Measurements from ENCODE around the gene ITGA7.

Gene ITGA7

DNA sequence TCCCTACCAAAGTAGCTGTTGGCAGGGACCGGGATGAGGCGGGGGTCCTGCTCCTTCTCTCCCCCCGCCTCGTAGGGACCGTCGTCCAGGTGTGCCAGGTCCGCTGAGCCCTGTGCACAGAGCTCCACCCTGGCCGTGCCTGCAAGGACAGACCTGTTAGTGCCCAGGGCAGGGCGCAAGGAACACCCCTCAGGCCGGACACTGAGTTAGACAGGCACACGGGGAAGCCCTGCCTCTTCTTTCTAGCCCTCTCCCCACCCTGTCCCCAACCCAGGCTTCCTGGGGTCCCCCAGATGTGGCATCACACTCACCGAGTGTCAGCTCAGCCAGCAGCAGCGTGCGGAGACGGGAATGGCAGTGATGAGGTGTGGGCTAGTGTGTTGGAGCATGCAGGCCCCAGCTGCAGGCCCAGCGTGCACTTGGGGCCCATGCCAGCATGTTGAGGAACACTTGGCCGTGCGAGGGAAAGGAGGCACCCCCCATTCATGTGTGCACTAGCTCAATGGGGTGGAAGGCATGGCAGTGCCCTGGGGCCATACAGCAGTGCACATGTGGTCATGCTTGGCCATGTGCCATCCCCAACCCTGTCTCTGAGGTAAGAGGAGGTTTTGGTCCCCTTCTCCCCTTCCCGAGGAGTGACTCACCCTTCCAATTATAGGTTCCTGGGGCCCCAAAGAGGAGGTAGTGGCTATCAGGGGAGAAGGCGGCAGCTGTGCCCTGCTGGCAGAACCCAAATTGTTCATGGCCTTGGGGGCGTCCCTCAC lies 7.3 kb downstream of the ITGA7 start:
- DNase-seq (ENCODE audit: low spot score): no peak

DNA sequence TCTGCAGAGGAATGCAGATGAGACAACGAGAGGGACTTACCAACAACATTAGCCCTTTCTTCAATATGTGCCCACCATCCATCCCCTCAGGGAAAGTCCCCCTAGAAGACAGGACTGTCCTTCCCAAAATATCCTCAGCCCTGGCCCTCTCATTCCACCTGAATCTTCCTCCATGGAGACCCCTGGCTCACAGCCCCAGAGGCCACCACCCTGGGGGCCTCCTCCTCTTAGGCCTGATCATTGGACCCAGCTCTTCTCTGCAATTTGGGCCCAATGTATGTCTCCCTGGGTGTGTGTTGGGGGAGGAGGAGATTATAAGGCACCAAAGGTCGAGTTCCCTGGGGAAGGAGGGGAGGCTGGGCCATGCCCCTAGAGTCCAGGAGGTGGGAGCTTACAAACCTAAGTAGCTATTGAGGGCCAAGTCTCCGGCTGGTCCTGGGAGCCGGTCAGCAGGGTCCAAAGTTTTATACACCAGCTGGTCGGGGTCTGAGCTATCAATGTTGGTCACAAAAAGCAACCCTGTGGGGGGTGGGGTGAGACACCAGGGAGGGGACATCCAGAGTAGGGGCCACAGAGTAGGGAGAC lies 8.1 kb downstream of the ITGA7 start:
- no peak for DNase-seq (ENCODE audit: low spot score)

DNA sequence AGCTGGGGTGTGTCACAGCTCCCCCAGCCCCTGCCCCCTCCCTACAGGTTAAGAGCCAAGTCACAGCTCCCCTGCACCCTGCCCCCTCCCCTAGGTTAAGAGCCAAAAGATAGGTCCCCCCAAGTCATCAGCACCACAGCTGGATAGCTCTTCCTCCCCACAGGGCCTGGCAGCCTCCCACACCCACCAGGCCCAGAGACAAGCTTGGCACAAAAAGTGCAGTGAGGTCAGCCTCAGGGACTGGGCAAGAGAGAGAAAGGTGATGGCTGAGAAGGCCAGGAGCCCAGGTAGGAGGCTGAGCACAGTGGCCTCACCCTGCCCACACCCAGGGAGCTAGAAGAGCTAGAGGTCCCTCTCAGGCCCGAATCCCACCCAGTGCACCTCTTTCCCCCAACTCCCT lies 8.7 kb downstream of the ITGA7 start:
- DNase-seq (ENCODE audit: low spot score): no peak

DNA sequence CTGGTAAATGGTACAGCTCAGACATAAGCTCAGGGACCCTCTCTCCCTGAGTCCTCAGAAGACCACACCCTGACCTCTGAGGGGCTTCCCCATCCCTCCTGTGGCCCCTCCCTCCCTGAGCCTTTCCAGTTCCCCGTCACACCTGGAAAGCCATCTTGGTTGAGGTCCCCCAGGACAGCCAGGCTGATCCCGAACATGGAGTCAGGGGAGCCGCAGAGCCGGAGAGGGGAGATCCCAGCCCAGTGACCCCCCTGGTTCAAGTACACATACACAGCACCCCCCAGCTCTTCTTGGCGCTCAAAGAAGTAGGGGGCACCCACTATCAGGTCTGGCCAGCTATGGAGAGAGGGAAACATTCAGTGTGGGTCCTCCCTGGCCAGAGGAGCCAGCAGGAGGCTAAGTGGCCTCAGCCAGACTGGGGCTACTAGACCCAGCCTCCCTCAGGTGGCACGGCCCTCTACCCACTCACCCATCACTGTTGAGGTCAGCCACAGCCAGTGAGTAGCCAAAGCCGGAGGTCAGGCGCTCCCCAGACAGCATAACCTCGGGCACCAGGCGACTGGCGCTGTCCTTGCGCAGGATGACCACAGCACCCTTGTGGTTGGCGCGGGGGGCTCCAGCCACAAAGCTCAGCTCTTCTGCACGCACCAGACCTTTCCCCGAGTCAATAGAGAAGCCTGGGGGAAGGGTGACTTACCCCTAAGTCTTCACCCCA lies 9.3 kb downstream of the ITGA7 start:
- no peak for DNase-seq (ENCODE audit: low spot score)

DNA sequence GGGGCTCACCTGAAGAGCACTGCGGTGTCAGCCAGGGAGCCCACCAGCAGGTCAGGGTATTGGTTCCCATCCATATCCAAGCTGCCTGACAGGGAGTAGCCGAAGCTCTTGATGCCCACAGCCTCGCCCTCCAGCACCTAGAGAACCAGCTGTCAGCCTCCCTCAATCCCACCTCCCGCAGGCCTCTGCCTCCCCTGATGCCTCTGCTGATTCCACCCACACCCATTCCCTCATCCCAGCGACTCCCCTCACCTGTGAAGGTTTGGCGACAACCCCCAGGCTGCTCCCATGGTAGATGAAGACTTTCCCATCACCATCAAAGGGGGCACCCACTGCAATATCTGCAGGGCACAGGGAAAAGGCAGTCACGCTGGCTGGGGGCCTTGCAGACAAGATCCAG lies 10.0 kb downstream of the ITGA7 start:
- DNase-seq (ENCODE audit: low spot score): no peak

DNA sequence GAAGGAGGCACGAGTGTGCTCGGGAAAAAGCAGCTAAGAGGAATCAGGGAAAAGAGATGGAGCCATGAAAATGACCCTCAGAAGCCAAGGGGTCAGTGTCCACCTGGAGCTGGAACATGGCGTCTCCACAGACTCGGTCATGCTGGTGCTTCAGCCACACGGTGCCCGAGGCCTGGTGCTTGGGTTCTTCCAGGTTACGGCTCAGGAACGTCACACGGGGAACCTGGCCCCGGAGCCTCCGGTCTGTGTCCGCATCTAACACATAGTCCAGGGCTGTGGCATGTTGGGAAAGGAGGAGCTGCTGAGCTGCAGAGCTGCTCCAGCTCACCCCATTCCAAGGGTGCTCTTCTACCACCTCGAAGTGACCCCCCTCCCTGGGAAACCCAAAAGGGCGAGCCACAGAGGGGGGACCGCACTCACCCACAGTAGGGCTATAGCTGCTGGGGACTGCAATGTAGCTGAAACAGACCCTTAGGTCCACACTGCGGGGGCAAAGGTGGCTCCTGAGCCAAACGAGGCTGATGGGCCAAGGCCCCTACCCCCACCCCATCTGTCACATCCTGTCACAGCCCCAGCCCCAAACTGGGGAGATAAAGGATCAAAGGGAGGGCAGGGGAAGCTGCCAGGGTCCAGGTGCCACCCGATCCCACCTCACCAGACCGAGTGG lies 10.8 kb downstream of the ITGA7 start:
- no peak for DNase-seq (ENCODE audit: low spot score)

DNA sequence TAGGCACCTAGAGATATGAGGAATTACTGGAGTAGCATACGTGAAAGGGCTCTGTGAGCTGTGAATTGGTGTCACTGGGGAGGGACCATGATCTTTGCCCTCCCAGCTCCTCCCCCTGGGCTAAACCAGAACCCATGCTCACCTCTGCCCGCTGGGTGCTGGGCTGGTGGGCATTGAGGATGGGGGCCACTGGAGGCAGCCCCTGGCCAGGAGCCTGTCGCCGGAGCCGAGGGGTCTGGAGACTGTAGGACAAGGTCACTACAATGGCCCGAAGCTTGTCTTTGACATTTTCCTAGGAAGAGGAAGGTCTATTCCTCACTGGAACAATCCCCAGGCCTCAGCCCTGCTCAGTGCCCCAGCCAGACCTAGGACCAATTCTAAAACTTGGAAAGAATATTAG lies 11.6 kb downstream of the ITGA7 start:
- DNase-seq (ENCODE audit: low spot score): no peak

DNA sequence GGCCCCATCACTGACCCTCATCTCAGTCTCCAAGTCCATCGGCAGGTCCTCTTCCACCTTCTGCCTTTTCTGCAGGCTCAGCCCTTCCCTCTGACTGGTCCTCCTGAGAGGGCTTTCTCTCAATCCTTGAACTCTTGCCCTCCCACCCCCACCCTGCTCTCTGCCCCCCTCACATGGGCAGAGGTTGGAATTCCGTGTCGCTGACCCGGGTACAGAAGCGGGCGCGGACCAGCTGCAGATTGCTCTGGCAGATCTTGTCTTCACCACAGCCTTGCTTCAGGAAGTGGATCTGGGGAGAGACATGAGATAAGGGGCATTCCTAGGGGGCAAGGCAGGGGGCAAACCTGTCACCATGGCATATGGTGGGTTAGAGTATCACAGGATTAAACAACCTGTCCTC lies 12.4 kb downstream of the ITGA7 start:
- DNase-seq (ENCODE audit: low spot score): no peak

DNA sequence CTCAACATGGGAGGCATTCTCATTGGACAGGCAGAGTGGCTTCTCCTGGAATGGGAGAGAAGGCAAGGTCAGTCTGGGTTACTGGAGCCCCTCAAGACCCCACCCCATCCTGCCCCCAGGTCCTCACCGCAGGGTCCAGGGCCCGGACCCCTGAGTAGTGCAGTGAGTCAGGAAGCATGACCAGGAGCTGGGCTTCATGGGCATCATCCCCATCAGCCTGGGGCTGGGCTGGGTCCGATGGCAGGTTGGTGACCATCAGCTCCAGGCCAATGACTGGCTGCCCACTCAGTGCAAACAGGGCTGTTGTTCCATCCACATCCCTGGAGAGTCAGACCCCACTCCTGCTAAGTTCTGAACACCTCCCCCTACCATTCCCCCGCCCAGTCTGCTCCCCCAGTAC lies 13.1 kb downstream of the ITGA7 start:
- no peak for DNase-seq (ENCODE audit: low spot score)

DNA sequence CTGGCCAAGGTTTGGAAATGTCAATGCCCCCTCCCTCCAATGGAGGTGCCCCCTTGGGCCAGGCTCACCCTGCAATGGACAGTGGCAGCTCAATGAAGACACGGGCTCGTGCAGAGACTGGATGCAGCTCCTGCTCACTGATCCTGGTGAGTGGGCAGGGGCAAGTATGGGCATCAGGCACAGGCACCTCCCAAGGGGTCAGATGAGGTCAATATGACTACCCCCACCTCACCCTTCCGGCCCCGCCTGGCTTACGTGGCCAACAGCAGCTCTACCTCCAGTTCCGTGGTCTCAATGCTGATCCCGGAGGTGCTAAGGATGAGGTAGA lies 13.6 kb downstream of the ITGA7 start:
- DNase-seq (ENCODE audit: low spot score): no peak

DNA sequence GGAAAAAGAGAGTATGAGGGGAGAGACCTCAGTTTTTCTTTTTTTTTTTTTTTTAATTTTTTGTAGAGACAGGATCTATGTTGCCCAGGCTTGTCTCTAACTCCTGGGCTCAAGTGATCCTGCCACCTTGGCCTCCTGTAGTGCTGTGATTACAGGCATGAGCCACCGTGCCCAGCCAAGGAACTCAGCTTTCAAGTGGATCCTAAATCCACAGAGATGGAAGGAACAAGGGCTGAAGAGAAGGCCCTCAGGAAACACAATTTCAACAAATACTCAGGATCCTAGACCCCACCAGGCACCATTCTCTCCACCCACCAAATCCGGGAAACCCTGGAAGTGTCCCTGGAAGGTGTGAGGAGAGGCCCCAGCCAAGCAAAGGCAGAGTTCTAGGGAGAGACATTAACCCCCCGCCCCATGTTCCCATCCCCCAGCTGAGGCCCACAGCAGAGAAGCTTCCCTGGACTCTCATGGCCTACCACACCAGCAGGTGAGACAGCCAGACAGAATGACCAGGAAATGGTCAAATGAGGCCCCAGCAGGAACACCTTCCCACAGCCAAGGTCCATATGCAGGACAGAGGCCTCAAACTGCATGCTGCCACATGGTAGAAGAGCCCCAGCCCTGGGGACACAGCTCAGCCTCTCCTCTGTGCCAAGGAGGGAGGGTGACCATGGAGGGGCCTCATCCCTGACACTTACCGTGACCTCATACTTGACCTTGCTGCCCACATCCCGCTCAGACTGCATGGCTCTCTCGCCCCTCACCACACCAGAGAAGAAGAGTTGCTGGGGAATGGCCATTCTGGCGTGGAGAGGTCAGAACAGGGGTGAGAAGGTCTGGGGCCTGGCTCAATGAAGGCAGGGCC lies 14.1 kb downstream of the ITGA7 start:
- no peak for DNase-seq (ENCODE audit: low spot score)

DNA sequence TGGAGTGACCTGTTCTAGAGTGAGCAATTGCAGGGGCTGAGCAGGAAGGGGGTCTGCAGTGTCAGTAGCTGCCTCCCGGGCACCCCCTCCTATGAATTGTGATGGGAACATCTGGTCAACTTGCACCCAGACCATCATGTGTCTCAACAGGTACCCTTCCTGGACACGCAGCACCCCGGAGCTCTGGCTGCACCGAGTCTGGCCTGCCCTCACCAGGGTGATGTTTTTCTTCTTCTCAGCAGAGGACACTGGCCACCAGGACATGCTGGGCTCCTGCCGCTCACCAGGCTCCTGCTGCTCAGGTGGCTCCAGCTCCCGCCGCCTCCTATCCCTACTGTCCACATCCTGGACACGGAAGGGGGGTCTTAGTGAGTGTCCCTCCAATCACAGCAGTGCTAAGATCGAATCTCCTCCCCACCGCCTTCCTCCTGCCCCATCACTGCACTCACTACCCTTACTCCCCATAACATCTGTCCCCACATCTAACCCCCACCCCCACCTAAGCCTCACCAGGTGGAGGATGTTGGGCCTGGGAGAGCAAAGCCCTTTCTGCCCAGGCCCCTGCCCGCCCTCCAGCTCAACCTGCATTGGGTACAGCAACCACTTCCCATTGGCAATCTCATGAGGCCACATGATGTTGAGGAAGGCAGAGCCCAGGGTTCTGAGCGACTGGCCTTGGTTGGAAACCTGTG lies 14.9 kb downstream of the ITGA7 start:
- DNase-seq (ENCODE audit: low spot score): no peak

DNA sequence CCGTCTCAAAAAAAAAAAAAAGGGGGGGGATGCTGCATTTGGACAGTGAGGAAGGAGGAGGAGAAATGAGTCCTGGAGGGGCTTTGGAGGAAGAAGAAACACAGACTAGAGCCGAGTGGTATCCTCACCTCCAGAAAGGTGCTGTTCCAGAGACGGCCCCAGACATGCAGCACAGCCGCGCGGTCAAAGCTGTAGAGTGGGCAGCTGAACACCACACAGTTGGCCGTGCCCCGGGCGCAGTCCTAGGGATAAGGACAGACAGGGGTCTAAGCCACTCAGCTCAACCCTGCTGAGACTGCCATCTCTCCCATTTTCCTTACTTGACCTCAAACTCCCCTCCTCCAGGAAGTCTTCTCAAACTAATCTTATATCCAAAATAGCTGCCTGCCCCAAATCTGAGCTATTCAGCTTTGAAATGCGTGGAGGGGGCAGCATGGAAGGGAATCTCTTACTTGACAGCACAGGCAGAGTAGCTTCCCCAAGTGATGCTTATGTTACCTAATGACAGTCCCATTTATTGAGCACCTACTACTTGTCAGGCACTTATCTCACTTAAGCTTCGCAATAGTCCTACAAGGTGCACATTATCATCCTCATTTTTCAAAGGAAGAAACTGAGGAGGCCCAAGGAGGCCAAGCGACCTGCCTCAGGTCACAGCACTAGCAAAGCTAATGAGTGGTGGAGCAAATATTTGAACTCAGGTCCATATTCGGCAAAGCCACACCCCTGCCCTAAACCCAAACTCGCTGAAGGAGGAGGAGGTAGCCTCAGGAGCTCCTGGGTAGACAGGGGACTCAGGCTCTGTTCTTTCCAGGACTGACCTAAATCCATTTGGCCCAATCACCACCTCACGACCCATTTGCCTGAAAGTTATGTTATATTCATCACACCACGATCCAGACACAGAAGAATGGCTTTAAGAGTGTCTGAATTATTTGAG lies 18.7 kb downstream of the ITGA7 start:
- no peak for DNase-seq (ENCODE audit: low spot score)

DNA sequence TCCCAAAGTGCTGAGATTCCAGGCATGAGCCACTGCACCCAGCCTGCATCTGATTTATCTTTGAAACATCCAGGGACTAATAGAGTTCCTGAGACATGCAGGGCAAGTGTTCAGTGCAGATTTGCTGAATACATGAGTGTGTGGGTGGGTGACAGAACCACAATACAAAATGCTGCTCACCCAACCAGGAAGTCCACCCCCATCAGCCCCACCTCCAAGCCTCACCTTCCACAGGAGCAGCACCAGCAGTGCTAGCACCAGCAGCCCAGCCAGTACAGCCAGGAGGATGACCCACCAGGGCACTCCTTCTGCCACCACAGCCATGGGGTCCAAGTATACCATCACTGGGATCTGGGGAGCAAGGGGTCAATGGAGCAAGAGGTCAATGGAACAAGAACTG lies 20.0 kb downstream of the ITGA7 start:
- DNase-seq (ENCODE audit: low spot score): no peak

DNA sequence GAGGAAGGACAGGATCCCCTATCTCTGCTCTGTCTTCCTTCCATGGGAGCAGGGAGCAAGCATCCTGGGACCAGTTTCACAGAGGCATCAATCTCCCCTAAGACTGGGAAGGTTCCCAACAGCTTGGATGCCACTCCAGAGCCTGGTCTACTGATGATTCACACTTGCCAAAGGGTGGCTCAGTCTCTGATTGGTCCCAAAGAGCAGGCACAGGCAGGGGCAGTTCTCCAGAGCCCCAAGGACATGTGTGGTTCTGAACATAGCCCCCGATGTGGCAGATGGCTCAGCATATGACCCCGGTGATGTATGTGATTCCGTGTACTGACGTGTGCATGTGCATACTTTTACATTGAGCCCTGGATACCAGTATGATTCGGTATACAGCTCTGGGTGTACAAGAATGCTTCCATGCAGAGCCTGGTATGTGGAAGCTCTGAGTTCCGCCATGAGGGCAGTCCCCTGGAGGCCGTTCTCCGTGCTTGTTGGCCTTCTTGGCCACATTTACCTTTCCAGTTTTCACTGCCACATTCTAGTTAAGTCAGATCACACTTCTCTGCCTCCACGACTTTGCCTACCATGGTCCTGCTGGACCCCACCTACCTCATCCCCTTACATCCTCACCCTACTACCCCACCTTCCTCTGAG lies 21.2 kb downstream of the ITGA7 start:
- DNase-seq (ENCODE audit: low spot score): no peak

DNA sequence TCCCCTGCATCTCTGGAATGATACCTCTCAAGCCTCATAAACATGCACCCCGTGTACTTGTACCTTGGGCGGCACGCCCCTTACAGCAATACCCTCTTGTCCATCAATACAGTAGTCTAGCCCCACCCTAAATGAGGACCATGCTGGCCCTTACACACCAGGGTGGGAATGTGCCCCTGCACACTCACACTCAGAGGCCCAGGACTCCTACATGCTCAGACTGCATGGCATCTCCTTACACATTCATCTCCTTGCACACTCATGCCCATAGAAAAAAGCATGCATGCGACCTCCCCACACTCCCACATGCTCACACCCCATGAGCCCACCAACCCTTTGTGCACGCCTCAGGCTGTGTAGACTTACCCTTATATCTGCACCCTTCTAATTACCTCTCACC lies 22.0 kb downstream of the ITGA7 start:
- no peak for DNase-seq (ENCODE audit: low spot score)

DNA sequence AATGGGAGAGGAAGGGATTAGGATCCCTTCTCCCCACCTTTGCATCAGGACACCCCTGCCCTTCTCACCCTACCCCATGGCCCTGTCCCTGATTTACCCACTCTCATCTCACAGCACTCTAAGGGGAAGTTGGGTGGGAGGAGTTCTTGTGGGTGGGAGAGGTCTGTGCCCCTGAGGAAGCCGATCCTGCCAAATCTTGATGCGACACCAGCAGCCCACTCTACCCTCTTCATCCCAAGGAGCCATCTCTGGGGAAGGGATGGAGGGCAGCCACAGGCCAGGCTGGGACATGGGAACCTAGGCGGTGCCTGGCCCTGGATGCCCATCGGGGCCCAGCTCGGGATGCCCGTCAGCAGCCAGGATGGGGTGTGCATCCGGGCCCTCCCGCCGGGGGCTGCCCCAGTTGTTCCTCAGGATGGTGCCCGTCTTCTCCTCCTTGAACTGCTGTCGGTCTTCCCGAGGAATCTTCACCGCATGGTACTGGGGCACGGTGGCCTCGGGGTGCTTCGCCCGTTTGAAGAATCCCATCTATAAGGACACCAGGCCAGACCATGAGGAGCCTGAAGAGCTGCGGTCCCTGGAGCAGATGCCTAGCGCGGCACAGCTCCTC lies 22.8 kb downstream of the ITGA7 start:
- no peak for DNase-seq (ENCODE audit: low spot score)

DNA sequence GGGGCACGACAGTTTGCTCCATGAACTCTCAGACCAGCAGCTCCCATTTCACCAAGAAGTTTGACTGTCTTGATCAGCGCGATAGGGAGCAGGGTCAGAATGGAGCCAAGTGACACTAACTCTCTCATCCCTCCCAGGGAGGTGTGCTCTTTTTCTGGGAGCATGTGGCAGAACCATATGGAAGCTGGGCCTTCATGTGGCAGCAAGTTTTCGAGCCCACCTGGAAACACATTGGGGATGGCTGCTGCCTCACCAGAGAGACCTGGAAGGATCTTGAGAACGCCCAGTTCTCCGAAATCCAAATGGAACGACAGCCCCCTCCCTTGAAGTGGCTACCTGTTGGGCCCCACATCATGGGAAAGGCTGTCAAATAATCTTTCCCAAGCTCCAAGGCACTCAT lies 24.0 kb downstream of the ITGA7 start:
- DNase-seq (ENCODE audit: low spot score): no peak

DNA sequence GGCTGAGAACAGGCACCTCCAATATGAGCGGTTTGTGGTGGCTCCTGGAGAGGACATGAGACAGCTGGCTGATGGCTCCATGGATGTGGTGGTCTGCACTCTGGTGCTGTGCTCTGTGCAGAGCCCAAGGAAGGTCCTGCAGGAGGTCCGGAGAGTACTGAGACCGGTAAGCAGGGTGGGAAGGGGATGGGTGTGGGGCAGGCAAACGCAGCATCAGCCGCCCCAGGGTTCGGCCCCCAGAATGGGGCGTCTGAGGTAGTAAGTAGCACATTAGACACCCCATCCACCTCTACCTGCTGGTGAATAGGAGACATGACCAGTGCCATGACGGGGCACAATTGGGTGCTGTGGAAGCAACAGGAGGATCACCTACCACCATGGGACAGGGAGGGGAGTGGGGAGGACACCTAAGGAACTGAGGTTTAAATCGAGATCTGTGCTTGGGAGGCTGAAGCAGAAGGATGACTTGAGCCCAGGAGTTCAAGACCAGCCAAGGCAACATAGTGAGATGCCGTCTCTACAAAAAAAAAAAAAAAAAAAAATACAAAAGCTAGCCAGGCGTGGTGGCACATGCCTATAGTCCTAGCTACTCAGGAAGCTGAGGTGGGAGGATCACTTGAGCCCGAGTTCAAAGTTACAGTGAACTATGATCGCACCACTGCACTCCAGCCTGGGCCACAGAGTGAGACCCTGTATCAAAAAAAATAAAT lies 25.5 kb downstream of the ITGA7 start:
- no peak for DNase-seq (ENCODE audit: low spot score)
